Renal pelvis (tissue), 4 donors: ENCODE data around the gene RTF1. TPM values are rescaled to one million over a fixed set of nuclear protein-coding genes. Genes with fewer than 3 reads are reported as not detected.
A peak's percentile ranks its signal among the peaks of the same experiment; 100 is the strongest.

Source experiments
- DNase-seq: peaks from one replicate; pipeline ENCODE4 v3.0.0-alpha.2; 2013
- polyA plus RNA-seq, 3 donors: library from polyadenylated mRNA; unstranded; fragments of 120-200 nt; gene quantifications; one replicate each; pipeline ENCODE4 v1.2.1, GENCODE V29; 2013; ENCODE audit not compliant: insufficient read length in 3 of 3

Gene RTF1
- polyA plus RNA-seq, 3 donors = 57.7 to 71.1 (median 64.1) TPM

DNA sequence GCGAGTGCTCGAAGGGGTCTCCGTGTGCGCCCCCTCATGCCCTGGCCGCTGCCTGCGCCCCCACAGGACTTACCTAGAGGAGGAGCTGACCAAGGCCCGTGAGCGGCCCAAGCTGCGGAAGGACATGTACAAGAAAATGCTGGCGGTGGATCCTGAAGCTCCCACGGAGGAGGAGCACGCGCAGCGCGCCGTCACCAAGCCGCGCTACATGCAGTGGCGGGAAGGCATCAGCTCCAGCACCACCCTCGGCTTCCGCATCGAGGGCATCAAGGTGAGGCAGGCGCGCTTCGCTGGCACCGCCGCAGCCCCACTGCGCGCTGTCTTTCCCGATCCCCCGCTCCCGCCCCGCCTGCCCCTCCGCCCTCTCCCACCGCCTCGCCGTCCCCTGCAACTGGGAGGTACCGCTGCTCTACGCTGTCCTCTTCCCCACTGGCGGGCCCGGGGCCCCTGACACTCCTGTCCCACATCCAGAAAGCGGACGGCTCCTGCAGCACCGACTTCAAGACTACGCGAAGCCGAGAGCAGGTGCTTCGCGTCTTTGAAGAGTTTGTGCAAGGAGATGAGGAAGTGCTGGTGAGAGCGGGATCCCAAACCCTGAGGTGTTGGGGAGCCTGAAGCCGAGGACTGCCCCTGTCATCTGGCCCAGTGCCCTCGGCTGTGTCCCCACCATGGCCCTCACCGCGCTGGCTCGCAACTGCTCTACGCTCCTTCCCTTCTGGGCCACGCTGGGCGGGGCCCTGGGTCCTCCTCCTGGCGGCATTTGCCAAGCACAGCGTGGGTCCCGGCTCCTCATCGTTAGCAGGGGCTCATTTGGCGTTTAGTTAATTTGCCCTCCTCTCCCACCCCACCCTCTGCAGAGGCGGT is 85.3 kb downstream of the RTF1 start:
- no peak for DNase-seq

DNA sequence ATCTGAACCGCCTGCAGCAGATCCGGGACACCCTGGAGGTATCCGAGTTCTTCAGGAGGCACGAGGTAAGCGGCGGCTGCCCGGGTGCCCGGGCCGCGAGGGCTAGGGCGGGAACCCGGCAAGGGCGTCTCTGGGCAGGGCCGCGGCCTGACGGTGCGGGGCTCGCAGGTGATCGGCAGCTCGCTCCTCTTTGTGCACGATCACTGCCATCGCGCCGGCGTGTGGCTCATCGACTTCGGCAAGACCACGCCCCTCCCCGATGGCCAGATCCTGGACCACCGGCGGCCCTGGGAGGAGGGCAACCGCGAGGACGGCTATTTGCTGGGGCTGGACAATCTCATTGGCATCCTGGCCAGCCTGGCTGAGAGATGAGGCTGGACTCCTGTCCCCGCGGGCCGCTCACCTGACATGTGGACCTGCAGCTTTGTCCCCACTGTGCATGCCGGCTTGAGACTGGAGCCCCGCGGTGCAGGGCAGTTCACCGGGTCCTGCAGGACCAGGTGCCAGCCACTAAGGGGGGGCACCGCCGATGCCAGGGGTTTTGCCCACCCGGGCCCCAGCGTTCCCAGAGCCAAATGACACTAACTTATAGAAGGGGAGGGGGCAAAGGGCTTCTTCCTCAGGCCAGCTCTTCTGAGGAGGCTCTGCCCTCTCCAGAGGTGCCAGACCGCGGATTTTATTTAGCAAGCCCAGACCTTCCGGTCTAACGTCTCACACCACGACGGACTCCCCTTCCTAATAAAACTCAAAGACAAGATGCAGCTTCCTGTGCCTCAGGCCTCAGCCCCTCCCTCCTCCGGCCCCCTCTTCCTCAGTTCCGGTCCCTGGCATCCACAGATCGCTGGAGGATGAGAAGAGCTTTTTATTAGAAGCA is 86.1 kb downstream of the RTF1 start:
- no peak for DNase-seq

DNA sequence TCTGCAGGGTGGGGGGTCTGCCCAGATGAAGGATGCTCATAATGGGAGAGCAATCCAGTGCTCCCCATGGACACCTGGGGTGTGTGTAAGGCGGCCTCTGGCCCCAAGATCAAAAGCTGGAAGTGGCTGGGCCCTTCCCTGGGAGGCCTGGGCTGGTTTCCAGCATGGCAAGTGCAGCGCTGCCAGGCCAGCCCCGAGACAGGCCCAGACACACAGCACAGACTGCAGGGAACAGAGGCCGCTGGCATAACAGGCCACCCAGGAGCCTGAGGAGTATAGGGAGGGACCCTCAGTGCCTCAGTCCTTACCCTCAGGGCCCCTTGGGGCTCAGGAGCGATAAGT is 86.7 kb downstream of the RTF1 start:
- DNase-seq = no peak

DNA sequence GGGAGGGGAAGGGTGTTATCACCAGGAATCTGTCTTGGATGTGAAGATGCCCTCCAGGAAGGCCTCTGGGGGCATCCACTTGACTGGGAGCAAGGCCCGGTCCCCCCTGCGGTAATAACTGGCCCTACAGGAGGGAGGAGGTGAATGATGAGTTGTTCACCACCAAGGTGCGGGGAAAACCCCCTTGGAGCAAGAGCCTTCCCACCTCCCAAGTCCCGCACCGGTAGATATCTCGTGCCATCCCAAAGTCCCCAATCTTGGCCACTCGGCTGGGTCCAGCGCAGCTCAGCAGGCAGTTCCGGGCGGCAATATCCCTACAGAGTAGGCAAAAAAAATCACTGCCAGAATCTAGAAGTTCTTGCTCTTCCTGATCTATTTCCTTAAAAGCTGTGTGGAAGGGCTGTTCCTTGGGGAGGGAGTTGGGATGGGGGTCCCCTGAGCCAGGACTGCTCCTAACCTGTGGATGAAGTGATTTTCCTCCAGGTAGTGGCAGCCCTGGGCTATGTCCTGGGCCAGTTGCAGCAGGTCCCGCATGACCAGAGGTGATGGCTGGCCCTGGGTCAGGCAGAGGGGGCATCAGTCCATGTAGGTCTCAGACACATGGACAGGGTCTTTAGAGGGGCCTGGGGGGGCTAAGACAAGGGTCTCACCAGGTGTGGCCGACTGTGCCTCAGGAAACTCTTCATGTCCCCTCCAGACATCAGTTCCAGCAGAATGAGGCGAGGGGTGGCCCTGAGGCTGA is 88.0 kb downstream of the RTF1 start:
- no peak for DNase-seq

DNA sequence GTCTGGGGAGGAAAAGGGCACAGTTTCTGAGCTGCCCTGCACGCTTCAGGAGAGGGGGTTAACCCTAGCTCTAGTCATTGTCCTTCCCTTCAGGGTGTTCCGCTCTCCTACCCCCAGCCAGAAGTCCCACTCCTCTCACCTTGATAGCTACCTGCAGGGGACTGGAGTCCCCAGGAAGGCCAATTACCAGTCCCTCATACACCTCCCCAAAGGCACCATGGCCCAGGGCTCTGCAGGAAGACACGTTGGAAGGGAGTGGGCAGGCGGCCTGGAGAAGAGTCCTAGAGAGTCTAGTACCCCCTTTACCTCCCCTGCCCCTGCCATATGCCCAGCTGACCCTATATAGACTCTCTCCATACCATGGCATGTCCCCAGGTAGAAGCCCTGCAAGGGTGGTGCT is 88.9 kb downstream of the RTF1 start:
- no peak for DNase-seq

DNA sequence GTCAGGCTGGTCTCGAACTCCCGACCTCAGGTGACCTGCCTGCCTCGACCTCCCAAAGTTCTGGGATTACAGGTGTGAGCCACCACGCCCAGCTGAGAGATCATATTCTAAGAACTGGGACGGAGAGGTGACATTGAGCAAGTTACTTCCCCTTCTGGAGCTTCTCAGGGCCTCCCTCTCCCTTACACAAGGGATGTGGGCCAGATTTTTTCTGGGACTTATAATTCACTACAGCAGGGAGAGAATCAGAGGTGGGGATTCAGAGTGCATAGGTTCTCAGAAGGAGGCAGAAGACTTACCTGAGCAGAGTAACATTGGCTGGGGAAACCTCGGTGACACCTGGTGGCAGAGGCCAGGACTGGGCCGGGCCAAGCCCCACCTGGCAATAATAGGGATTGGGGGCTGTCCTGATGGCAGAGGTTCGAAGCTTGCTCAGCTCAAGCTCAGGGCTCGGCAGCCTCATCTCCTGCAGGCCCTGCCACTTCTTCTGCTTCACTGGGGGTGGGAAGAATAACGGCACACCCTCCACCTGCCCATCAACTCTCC is 90.0 kb downstream of the RTF1 start:
- DNase-seq = no peak

DNA sequence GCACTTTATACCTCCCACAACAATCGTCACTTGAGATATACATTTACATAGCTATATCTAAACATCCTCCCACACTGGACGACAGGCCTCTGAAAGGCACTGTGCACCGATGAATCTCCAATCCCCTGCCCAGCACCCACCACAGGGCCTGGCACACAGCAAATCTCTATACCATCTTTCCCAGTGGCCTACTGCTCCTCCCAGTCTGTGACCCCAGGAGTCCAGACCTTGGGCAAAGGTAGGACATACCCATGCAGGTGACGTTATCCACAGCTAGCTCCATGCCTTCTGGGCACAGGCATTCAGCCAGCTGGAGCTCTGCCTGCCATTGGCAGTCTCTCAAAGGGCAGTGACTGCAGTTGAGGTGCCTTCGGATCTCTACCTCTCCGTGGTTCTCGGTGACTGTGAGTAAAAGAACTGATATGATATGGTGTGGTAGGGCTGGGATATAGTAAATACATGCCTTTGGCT is 91.0 kb downstream of the RTF1 start:
- DNase-seq = no peak

DNA sequence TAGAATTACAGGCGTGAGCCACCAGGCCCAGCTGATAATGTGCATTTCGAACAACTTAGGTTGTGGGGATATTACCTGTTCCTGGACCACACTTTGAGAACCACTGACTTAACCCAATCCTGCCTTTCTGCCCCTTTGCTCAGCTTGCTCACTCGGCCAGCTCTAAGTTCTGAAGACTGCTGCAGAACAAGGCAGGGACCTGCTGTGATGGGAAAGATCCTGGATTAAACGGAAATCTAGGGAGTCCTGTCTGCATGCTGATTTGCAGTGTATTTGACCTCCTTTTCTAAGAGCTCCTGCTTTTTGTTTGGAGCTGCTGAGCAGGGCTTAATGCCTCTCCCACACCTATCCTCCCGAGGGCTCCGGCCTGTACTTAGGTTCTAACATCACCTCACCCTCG is 93.8 kb downstream of the RTF1 start:
- DNase-seq = no peak

DNA sequence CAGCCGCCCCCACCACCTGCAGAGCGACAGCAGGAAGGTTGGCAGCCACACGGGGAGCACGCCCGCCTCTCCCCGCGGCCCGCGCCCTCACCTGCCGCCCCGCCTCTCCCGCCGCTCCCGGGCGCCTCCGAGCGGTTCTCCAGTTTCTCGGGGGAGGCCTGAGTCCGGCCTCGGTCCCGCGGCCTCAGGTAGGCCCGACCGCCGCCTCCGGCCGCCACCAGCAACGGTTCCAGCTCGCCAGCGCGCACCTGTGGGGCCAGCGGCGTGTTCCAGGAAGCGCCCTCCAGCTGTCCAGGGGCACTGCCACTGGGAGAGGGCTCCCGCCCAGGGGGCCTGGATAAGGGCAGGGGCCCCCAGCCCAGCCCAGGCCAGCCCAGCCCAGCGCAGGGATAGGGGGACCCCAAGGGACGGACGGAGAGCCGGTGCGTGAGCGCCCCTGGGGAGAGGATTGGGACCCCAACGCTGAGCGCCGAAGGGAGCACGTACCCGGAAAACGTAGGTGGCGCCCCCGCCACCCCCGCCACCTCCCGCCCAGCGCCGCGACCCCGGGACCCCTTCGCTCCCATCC is 94.5 kb downstream of the RTF1 start:
- no peak for DNase-seq

DNA sequence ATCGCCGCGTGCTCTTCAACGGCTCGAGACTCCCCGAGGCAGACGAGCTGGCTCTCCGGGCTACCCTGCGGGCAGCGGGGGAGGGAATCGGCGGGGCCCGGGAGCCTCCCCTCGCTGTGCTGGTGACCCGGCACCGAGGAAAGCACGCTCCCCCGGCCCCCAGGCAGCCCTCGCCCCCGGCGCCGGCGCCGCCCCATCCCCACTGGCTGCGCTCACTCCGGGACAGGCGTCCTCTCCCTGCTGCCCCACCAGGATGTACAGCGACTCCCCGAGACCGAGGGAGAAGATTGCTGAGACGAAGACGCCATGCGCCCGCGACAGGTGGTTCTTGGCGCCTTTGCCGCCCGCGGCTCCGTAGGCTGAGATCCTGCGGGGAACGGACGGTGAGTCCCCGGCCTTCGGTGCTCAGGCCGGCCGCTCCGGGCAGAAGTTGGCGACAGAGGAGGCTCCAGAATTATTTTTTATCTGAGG is 95.0 kb downstream of the RTF1 start:
- DNase-seq = no peak

DNA sequence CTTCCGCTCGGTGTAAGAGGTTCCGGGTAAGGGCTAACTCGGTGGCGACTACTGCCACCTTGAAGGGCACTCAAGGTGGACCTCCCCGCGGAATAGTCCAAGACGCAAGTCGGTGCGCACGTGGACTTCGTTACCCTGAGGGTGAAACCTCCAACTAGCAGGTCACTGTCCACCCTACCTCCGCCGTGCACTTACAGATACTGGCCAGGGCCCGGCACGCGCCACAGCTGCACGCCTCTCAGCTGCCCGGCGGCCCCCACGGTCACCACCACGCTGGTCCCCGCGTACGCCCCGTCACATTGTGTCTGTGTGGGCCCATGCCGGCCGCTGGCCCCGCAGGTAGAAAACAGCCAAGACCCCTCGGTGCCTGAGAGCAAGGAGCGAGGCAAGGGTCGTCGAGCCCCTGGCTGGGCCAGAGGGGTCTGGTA is 95.6 kb downstream of the RTF1 start:
- no peak for DNase-seq

DNA sequence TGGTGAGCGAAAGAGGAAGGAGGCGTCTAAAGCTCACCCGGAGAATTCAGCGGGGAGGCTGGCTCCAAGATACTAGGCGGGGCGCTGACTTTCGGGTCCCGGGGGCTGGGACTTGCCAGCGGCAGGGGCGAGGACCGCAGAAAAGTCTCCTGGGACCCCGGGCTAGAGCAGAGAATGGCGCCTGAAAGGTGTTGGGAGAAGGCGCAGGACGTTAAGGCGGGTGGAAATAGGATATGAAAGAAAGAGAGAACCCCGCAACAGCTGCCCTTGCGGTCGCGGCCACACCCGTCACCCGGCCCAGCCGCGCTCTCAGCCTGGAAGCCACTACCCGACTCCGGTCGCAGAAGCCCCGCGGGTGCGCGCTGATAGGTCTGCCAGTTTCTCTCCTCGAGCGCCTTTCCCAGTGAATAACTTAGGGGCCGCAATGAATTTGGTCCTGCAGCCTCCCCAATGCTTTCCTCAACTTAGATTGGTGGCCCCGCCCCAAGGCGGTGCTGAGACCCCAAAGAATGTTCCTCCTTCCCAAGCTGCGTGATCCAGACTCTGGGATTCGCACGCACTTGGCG is 96.1 kb downstream of the RTF1 start:
- DNase-seq = no peak

DNA sequence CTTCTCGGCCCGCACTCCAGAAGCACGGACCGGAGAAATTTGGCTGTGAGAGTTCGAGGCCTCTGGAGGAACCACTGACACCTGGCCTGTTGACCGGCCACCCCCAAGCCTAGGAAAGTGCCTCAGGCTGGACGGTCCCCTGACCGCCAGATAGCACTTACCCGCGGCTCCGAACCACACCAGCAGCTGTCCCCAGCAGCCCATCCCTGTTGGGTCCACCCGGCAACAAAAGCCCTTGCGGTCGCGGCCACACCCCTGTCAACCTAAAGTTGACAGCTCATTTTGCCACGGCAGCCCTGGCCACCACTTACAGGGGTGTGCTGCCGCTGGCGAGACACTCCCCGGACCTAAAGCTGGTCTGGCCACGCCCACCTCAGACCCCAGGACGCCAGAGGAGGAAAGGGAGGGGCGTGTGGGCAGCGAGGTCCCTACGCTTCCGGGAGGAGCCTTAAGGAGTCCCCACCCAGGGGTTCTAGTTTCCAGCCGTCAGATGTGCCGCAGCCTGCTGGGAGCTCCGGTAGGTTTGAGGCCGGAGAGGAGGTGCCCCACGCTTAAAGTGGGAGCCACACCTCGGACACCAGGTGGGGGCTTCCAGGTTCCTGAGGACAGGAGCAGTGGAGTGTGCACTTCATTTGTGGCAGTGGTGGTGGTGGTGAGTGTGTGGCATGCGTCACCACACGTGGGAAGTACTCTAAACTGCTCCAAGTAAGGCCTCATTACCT is 96.8 kb downstream of the RTF1 start, which contains the start of gene LTK:
Gene LTK, minus strand, starts transcription at position 322 of the 722 bp plus-strand sequence. Its CDS starts 118 bp downstream, at position 204.
- DNase-seq = peak; percentile 54

DNA sequence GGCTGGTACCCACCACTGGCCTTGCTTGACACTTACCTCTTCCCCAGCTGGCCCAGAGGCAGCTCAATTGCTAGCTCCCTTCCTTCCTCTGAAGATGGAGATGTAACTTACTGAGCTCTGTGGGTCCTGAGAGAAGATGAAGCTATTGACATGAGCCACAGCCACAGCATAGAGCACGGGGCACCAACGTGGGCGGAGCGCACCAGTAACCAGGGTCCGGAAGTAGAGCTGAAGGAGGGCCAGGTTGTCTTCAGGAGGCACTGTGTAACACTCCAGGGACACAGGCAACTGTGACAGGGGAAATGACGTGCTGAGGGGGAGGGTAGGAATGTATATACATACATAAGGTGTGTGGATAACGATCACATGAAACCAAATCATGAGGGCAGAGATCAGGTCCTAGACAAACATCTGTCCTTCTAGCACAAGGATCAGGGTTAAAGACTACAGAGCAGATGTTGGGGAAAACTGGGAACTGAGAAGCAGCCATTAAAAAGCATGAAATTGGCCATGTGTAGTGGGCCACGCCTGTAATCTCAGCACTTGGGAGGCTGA is 101.1 kb downstream of the RTF1 start:
- no peak for DNase-seq

DNA sequence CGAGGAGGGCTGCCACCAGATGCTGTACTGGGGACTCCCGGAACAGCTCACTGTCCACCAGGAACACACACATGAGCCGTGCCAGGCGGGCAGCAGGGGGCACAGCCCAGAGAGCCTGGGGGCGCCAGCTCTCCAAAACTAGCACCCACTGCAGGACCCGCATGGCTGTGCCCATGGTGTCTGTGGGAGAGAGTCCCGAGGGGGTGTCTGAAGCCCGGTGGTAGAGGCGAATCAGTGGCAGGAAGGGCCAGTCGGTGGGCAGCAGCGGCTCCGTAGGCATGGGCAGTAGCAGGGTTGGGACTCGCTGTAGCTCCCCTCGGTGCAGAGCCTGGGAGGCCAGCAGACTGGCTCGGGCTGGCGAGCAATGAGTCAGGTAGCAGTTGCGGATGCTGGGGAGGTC is 103.7 kb downstream of the RTF1 start:
- no peak for DNase-seq

DNA sequence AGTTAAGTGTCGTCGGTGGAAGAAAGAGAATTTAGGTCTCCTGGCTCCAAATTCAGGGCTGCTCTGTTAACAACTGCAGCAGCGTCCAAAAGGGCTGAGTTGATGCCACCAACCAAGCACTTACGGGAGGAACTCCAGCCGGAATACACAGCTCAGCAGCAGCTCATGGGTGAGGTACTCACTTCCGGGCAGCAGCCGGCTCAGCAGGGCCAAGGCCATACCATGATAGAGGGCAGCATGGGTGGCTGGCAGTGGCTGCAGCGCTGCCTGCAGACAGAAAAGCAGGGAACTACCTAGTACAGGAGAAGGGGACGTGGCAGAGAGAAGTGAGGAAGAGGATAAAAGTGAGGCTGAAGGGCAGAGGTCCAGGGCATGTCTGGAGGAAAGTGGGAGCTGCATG is 104.7 kb downstream of the RTF1 start:
- no peak for DNase-seq

DNA sequence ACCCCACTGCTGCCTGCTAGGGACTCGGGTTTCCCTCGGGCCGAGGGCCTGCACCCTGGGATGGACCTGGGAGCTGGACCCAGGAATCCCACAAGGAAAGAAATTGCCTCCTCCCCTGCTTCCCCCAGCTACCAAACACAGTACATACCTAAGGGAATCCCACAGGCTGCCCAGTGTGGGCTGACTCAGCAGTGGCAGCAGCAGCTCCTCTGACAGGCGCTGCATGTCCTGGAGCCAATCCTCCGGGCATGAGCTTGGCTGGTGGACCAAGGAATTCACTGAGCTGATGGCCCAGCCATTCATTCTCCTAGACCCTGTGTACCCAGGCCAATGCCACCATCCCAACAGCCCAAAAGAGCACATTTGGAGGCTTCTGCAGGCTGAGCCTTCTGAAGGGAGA is 106.2 kb downstream of the RTF1 start:
- no peak for DNase-seq

DNA sequence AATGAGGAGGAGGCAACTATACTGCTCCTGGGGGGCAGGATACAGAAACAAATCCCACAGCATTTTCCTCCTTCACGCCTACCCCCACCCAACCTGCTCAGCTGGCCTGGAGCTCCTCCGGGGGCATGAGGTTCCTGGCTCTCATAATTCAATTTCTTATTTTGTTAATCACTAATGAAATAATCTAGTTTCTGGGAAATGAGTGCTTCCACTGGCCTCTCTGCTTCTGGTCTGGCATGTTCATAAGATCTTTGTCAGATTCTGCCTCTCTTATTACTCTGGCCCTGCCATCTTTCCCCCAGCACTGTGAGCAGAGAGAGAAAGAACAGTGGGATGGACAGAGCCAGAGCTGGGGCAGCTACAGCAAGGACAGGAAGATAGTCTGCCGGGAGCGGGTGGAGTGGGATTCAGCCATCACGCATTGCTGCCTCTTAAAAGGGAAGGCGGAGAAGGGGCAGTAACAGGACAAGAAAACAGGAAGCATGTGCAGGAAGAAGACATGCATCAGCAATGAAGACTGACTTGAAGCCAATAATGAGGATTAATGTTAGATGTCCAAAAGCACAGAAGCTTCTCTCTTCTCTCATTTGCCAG is 113.6 kb downstream of the RTF1 start:
- DNase-seq = no peak
